ENCODE measurements around the gene HAAO.

The HAAO gene

GRCh38 chr2:42752816-42753813, 39.3 kb downstream of the HAAO start:
- in situ Hi-C loops (cut with HindIII; ENCODE audit: low sequenced_read_pairs), result no loop called here
- H3K4me3 ChIP-seq (ENCODE audit: low read depth, low read length), result no peak overlapping the region

GRCh38 chr2:42752314-42752713, 40.1 kb downstream of the HAAO start:
- no peak for DNase-seq (ENCODE audit: low read depth)
- no peak for TF ChIP-seq CTCF (IDR thresholded peaks at IDR 0.05; ENCODE audit: low read depth, low read length, missing control alignments)
- H3K4me3 ChIP-seq (ENCODE audit: low read depth, low read length), result no peak overlapping the region
- in situ Hi-C loops (cut with HindIII; ENCODE audit: low sequenced_read_pairs), result no loop called here

More at GRCh38 chr2:42752816-42753813, 39.3 kb downstream of the HAAO start:
- no peak for DNase-seq (ENCODE audit: low read depth)
- no peak for TF ChIP-seq CTCF (IDR thresholded peaks at IDR 0.05; ENCODE audit: low read depth, low read length, missing control alignments)

GRCh38 chr2:42748840-42749239, 43.5 kb downstream of the HAAO start:
- no peak for DNase-seq (ENCODE audit: low read depth)
- H3K4me3 ChIP-seq (ENCODE audit: low read depth, low read length), result no peak overlapping the region
- TF ChIP-seq CTCF (IDR thresholded peaks at IDR 0.05; ENCODE audit: low read depth, low read length, missing control alignments), result no peak
- in situ Hi-C loops (cut with HindIII; ENCODE audit: low sequenced_read_pairs), result no loop called here

GRCh38 chr2:42747422-42747821, 45.0 kb downstream of the HAAO start:
- no peak overlapping the region for H3K4me3 ChIP-seq (ENCODE audit: low read depth, low read length)
- in situ Hi-C loops (cut with HindIII; ENCODE audit: low sequenced_read_pairs), result no loop called here
- TF ChIP-seq CTCF (IDR thresholded peaks at IDR 0.05; ENCODE audit: low read depth, low read length, missing control alignments), result no peak
- no peak for DNase-seq (ENCODE audit: low read depth)

- in situ Hi-C loops (cut with HindIII; ENCODE audit: low sequenced_read_pairs), result no loop called here
- DNase-seq (ENCODE audit: low read depth), result no peak
- TF ChIP-seq CTCF (IDR thresholded peaks at IDR 0.05; ENCODE audit: low read depth, low read length, missing control alignments), result no peak
- no peak overlapping the region for H3K4me3 ChIP-seq (ENCODE audit: low read depth, low read length)
Observed at GRCh38 chr2:42744545-42745082, 47.8 kb downstream of the HAAO start.

- no peak for DNase-seq (ENCODE audit: low read depth)
- TF ChIP-seq CTCF (IDR thresholded peaks at IDR 0.05; ENCODE audit: low read depth, low read length, missing control alignments), result no peak
- in situ Hi-C loops (cut with HindIII; ENCODE audit: low sequenced_read_pairs), result no loop called here
- H3K4me3 ChIP-seq (ENCODE audit: low read depth, low read length), result no peak overlapping the region
Observed at GRCh38 chr2:42743659-42743990, 48.8 kb downstream of the HAAO start.
